Measurements from ENCODE around the gene SH3PXD2A.
A peak's percentile ranks its signal among the peaks of the same experiment; 100 is the strongest.

SH3PXD2A gene

GRCh38 chr10:103811463-103811862 lies 43.9 kb downstream of the SH3PXD2A start:
- no peak for DNase-seq (ENCODE audit: low spot score)

- no peak for DNase-seq (ENCODE audit: low spot score)
Observed at GRCh38 chr10:103808780-103809179, 46.6 kb downstream of the SH3PXD2A start.

- DNase-seq (ENCODE audit: low spot score) = no peak
Observed at GRCh38 chr10:103807996-103808395, 47.4 kb downstream of the SH3PXD2A start.

GRCh38 chr10:103806395-103807187 lies 48.8 kb downstream of the SH3PXD2A start:
- no peak for DNase-seq (ENCODE audit: low spot score)

- DNase-seq (ENCODE audit: low spot score) = no peak
Observed at GRCh38 chr10:103805781-103806180, 49.6 kb downstream of the SH3PXD2A start.

GRCh38 chr10:103804871-103805270 lies 50.5 kb downstream of the SH3PXD2A start:
- no peak for DNase-seq (ENCODE audit: low spot score)

- no peak for DNase-seq (ENCODE audit: low spot score)
Observed at GRCh38 chr10:103803941-103804340, 51.4 kb downstream of the SH3PXD2A start.

- DNase-seq (ENCODE audit: low spot score) = no peak
Observed at GRCh38 chr10:103802637-103803353, 52.6 kb downstream of the SH3PXD2A start.

- no peak for DNase-seq (ENCODE audit: low spot score)
Observed at GRCh38 chr10:103802081-103802480, 53.3 kb downstream of the SH3PXD2A start.

- DNase-seq (ENCODE audit: low spot score) = peak; percentile 29
Observed at GRCh38 chr10:103800789-103801540, 54.4 kb downstream of the SH3PXD2A start.

- no peak for DNase-seq (ENCODE audit: low spot score)
Observed at GRCh38 chr10:103800089-103800488, 55.3 kb downstream of the SH3PXD2A start.

GRCh38 chr10:103799341-103799740 lies 56.0 kb downstream of the SH3PXD2A start:
- no peak for DNase-seq (ENCODE audit: low spot score)

GRCh38 chr10:103798511-103798910 lies 56.9 kb downstream of the SH3PXD2A start:
- no peak for DNase-seq (ENCODE audit: low spot score)

- DNase-seq (ENCODE audit: low spot score) = no peak
Observed at GRCh38 chr10:103797857-103798256, 57.5 kb downstream of the SH3PXD2A start.

GRCh38 chr10:103795634-103796270 lies 59.6 kb downstream of the SH3PXD2A start:
- DNase-seq (ENCODE audit: low spot score) = no peak

GRCh38 chr10:103794996-103795395 lies 60.4 kb downstream of the SH3PXD2A start:
- no peak for DNase-seq (ENCODE audit: low spot score)

- no peak for DNase-seq (ENCODE audit: low spot score)
Observed at GRCh38 chr10:103793920-103794883, 61.2 kb downstream of the SH3PXD2A start.

GRCh38 chr10:103793429-103793828 lies 61.9 kb downstream of the SH3PXD2A start:
- DNase-seq (ENCODE audit: low spot score) = no peak

GRCh38 chr10:103792547-103792946 lies 62.8 kb downstream of the SH3PXD2A start:
- DNase-seq (ENCODE audit: low spot score) = no peak

GRCh38 chr10:103791858-103792257 lies 63.5 kb downstream of the SH3PXD2A start:
- no peak for DNase-seq (ENCODE audit: low spot score)

GRCh38 chr10:103791291-103791690 lies 64.1 kb downstream of the SH3PXD2A start:
- no peak for DNase-seq (ENCODE audit: low spot score)

All from NAMALWA (cell line).